HCT116 (cell line): ENCODE results near the gene SGK1.

Experiments used
- CTCF ChIP-seq, 3 experiments: fragments of 200-600 bp in 1 of 3; sonication (generic) in 1 of 3; IDR thresholded peaks in 2 of 3; conservative IDR thresholded peaks in 1 of 3; 2 replicates each; pipeline ENCODE4 v1.5.1; 2012 to 2017; ENCODE audit warnings: low read depth in 2 of 3, low read length in 2 of 3, antibody characterized with exemption in 1 of 3, borderline replicate concordance in 1 of 3, control low read depth in 1 of 3, mild to moderate bottlenecking in 1 of 3, mixed read lengths in 1 of 3, mixed run types in 1 of 3, moderate library complexity in 1 of 3; ENCODE audit not compliant: insufficient read depth in 1 of 3
- EZH2 ChIP-seq: fragments of 200-600 bp; sonication (generic); IDR thresholded peaks from 2 replicates; pipeline ENCODE4 v1.6.1; 2017; ENCODE audit warnings: antibody characterized with exemption, mixed run types
- EZH2phosphoT487 ChIP-seq: fragments of 200-600 bp; IDR thresholded peaks from 2 replicates; pipeline ENCODE4 v1.6.1; 2018; ENCODE audit warnings: antibody characterized with exemption, borderline replicate concordance
- MAX ChIP-seq: IDR thresholded peaks from 2 replicates; pipeline ENCODE4 v1.6.1; 2012
- POLR2AphosphoS5 ChIP-seq: IDR thresholded peaks from 2 replicates; pipeline ENCODE4 v1.6.1; 2011; ENCODE audit warnings: mild to moderate bottlenecking, low read depth, low read length, moderate library complexity
- YY1 ChIP-seq: IDR thresholded peaks from 2 replicates; pipeline ENCODE4 v1.6.1; 2011; ENCODE audit warnings: low read length, low read depth, moderate library complexity, mild to moderate bottlenecking; ENCODE audit not compliant: insufficient replicate concordance; ENCODE audit errors: extremely low read depth

- TF ChIP-seq YY1 (no peak), MAX (no peak), CTCF (IDR thresholded peaks at IDR 0.05 in 2 of 3, conservative IDR thresholded peaks at IDR 0.05 in 1 of 3; ENCODE audit: borderline replicate concordance in 1 of 3, insufficient read depth in 1 of 3, low read depth in 2 of 3, low read length in 2 of 3) (no peak), POLR2AphosphoS5 (no peak), EZH2 (no peak), EZH2phosphoT487 (no peak)
Measured at GRCh38 chr6:134318236-134318973, 493 bp upstream of the SGK1 start.
